Activated naive CD4-positive, alpha-beta T cell treated with Interleukin-2 at 50 U/mL for 16 hours (primary cell): ENCODE data around the gene OBI1.
"Not testable (repeated sequence)": the region's sequence is repeated elsewhere in the genome, so short reads cannot be mapped to it uniquely, and the experiment has no call there.

ENCODE experiments used
- DNase-seq: peaks from one replicate; pipeline ENCODE4 v3.0.0-alpha.2; 2020

Gene OBI1

DNA sequence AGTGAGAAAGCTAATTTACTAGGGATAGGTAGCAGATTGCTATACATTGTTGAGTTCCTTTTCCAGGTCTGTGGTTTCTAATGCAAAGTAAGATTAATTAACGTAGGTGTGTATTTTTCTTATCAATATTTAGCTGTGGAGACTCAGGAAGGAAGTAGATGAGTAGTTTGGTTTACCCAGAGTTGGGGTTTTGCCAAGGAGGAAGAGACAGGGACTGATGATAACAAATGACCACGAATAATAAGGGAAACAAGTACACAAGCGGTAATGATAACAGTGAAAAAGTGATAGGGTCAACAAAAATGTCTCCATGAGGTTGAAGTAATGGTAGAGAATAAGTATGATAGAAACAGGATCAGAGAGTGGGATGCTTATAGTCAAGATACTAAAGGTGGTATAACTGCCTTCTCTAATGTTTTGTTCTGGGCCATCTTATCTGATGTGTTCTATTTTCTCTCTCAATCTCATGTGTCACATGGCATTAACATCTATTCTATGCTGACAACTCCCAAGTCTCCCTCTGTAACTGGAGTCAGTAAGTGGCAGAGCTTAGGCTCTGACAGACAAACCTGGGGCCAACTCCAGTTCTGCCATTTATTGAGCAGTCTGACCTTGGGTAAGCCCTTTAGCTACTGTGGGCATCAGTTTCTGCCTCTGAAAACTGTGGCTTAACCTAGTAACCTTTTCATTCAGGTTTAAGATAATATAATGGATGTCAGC lies 8.8 kb downstream of the OBI1 start:
- DNase-seq, result no peak

DNA sequence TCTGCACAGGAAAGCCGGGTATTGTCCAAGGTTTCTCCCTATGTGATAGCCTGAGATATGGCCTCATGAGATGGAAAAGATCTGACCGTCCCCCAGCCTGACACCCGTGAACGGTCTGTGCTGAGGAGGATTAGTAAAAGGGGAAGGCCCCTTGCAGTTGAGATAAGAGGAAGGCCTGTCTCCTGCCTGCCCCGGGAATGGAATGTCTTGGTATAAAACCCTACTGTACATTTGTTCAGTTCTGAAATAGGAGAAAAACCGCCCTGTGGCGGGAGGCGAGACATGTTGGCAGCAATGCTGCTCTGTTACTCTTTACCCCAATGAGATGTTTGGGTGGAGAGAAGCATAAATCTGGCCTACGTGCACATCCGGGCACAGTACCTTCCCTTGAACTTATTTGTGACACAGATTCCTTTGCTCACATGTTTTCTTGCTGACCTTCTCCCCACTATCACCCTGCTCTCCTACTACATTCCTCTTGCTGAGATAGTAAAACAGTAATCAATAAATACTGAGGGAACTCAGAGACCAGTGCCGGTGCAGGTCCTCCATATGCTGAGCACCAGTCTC lies 11.8 kb downstream of the OBI1 start:
- DNase-seq, result not testable (repeated sequence)

DNA sequence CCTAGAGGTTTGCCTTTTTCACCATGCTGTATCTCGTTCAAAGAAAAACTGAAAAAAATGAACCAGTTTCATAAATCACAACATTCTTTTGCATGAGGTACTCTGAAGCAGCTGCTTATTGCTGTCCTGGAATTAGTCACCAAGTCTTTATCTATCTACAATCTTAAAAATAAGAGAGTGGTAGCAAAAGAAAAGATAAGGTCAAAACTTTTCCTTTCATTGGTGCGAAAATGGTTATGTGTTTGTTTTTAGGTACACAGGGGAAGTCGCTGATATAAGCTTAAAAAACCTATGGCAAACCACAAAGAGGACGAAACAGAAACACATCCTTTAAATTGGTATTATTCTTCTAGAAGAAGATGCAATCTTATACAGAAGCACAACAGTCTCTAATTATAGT lies 20.7 kb downstream of the OBI1 start:
- no peak for DNase-seq

DNA sequence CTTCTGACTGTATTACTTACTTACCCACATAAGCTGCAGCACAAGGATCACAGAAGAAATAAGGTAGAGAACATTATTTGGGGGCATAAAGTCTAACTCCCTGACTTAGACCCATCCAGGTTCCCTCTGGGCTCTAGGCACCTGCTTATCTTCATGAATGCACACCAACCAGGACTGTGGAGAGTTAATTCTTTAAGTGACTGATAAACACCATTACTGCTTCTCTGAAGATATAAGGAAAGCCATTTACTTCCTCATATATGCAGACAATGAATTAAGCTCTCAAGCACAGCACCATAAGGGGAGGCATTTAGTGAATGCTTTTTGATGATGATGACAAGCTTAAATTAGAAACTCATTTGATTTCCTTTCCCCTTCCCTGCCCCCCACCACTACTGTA lies 22.5 kb downstream of the OBI1 start:
- DNase-seq, result no peak

DNA sequence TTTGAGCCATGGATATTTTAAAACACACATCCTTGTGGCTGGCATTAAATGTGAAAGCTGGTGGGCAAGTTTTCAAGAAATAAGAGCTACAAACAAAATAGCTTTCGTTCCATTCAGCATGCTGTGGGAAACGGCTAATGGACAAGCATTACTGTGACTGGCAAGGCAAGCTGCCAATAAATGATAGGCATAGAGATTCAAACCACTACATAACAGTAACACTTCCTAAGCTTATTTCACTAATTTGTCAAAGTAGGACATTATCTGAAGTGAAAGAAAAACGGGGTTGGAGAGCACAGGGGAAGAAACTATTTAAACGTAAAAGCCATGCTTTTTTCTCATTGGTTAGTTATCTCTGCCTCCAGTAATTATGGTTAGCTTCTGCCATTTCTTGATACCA lies 26.0 kb downstream of the OBI1 start:
- no peak for DNase-seq

DNA sequence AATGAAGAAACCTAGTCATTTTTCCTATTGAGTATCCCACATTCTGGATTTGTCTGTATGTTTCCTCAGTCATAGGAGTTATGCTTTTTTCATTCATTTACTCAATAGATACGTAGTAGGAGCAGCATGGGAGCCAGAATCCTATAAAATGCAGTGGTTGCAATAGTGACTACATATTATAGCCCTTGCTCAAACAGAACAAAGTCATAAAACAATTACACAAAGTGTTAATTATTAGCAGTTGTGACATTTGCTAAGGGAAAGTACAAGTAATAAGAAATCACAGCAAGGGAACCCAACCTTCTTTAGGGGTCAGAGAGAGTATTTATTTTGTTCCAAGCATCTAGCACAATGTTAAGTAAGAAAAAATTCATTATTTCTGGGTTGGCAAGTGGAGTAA lies 27.9 kb downstream of the OBI1 start:
- no peak for DNase-seq

DNA sequence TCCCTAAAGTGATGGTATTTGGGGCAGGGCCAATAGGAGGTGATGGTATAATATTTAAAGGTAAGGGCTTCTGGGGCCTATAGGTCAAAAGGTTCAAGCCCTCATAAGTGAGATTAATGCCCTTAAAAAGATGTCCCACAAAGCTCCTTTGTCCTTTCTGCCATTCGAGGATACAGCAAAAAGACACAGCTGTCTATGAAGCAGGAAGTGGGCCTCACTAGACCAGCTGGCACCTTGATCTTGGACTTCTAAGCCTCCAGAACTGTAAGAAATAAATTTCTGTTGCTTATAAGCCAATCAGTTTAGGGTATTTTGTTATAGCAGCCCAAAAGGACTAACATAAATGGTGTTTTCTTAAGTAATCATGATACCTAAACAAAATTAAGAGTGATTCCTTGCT lies 28.4 kb downstream of the OBI1 start:
- DNase-seq, result no peak

DNA sequence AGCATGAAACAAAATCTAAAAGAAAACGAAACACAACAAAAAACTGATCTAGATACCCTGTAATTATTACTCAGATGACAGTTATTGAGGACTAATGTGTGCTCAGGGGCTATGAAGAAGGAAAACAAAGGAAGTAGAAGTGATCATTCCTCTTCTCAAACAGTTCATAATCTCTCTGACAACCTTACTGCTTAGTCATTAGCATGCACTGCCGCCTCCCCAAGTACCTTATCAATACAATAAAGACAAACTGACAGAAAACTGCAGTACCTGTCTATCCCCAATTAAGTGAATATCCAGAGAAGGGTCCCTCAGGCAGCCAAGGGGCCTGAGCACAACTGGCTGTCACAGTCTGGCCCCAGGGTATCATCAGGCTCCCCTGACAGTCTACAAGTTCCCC lies 33.6 kb downstream of the OBI1 start:
- no peak for DNase-seq

DNA sequence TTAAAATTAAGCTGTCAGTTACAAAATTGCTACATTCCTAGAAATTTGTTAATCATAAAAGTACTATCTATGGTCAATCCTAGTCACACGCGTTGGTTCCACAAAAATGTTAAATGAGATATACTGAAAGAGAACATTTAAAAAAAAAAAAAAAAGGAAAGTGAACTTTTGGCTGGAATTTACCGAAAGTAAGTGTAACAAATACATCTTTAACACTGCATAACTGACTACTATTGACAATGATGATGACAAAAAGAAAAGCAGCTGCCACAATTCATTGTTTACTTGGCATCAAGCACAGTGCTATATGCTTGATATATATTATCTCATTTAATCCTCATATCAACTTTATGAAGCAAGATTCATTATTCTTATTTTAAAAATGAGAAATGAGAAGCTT lies 35.8 kb downstream of the OBI1 start:
- no peak for DNase-seq

DNA sequence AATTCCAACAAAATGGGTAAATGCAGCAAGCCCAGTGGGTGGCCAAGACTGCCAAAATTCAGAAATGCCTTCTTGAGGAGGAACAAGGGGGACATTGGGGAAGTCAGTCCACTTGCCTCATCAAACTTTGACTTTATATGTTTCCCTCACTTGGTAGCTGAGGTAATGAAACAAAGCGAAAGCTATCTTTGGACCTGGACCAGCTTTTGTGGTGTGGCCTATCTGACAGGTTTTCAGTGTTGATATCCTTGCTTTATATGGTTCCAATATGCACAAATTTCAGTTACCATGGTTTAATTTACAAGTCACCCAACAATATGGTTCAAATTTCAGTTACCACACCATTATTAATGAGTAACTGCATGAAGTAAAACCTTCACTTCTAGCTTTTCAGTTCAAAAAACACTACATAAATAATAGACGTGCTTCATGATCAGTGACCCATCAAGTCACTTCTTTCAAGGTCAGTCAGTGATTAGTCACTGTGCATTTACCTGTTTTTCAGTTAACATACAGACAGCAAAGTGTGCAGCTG lies 38.0 kb downstream of the OBI1 start:
- no peak for DNase-seq

DNA sequence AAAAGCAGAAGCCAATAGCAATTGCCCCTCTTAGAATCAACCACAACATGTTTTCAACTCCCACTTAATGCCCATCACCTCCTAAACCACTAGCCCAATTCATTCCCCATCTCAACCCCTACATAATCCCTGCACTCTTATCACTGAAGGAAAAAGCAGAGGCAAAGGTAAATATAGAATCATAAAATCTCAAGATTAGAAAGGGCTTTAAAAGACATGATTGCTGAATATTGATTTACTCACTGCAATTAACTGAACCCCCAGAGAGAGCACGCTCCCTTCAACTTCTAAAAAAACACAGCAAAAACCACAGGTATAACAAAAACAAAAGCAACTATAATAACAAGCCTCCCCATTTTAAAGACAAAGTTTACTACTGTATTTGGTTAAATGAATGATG lies 40.5 kb downstream of the OBI1 start:
- DNase-seq, result no peak

DNA sequence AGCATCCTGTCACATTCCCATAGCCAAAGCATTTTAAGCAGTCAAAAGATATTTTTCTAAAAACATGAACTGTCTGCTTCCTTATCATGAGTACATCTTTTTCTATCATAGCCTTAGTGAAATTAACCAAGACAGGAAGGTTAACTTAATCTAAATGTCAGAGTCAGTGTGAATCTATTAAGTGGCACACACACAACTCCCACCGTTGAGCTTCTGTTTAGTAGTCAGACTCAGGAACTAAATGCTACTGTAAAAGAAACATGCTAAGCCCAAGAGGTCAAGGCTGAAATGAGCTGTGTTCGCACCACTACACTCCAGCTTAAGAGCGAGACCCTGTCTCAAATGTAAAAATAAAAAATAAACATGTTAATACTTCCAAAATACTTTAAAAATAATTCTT lies 47.9 kb downstream of the OBI1 start:
- no peak for DNase-seq

DNA sequence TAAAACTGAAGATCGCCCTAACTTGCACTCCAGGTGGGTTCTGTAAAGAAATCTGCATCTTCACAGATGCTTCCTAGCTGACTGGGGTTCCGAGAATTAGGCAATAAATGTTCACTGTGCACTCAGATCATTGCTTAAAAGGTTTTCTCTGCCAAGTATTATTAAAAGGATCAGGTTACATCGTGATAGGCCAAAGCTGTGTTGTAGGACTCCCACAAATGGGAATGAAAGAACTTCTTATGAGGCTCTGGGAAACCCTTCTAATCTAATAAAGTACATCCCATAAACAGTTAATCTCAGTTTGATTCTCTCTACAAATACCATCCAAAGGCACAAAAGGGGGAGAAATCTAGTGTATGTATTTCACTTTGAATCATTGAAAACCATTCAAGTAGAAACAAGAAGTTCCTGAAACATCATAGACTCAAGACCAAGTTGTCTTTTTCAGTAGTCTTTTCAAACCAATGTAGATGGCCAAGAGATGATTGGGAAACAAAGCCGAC lies 48.5 kb downstream of the OBI1 start:
- no peak for DNase-seq

DNA sequence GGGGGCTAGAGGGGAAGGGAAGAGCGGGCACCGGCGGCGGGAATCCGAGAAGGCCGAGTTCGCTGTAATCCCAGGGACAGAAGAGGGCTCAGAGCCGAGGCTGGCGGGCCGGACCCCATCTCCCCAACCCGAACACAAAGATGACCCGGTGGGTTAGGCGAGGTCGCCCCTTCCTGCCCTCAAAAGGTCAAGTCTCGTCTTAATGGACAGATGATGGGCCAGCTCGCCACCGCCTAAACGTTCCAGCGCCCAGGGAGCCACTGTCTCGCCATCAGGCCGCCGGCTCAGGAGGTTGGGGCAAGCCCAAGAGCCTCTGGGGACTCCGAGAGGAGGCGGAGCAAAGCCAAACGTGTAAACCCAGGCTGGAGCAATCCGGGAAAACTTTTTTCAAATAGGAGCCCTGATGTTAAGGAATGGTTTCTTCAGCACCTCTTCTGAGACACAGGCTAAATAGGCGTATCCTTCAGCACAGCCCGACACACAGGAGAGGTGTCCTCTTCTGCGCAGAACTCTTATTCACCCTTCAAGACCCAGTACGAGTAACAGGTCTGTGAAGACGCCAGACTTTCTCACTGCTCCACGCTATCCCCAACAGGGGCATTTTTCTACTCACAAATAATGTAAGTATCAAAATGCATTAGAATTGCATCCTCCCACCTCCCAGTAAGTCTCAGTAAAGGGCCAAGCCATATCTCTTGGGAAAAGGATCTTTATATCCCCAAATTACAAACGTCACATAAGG lies 49.3 kb downstream of the OBI1 start:
- DNase-seq, result no peak

DNA sequence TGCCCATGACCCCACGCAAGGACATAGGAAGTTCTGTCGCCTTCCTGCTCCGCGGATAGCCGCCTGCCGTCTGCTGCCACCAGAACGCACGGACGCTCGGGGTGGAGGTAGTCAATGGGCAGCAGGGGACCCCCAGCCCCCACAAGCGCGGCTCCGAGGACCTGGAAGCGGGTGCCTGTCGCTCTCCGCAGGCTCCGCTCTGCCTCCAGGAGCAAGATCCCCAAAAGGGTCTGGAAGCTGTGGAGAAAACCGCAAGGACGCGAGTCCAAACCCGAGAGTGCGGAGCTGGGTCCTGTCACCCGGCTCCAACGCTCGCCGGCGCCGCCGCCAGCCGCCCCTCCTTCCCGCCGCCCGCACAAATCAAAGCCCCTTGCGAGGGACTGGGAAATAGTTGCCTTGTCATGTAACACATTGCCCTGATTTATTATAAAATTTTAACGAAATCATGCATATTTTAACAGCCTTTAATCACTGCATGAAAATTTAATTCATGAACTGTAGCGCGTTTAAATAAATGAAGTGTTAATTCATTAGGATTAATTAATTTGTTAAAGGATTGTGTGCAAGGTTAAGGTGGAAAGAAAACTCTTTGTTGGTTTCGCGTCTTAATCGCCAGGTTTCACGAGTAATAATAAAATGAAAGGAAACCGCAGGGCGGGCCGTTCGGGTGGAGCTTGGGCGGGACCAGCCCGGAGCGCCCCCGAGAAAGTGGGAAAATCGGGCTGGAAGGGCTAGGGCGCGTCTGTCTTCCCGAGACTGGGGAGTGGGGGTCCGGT lies 50.1 kb downstream of the OBI1 start:
- DNase-seq, result no peak

DNA sequence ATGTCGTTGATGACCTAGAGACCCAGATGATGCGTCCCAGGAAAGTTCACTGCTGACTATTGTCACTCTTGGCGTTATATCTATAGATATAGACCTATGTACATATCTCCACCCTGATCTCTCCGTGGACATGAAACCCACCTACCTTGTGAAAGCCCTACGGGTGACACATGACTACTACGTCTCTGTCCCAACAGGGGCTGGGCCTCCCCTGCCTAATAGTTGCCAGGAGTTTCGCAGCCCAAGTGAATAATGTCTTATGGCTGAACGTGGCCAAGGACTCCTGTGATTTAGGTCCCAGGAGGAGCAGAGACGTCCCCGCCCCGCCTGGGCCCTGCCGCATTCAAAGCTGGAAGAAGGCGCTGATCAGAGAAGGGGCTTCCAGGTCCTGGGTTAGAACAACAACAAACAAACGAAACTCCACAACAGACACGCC lies 50.7 kb downstream of the OBI1 start:
- no peak for DNase-seq

DNA sequence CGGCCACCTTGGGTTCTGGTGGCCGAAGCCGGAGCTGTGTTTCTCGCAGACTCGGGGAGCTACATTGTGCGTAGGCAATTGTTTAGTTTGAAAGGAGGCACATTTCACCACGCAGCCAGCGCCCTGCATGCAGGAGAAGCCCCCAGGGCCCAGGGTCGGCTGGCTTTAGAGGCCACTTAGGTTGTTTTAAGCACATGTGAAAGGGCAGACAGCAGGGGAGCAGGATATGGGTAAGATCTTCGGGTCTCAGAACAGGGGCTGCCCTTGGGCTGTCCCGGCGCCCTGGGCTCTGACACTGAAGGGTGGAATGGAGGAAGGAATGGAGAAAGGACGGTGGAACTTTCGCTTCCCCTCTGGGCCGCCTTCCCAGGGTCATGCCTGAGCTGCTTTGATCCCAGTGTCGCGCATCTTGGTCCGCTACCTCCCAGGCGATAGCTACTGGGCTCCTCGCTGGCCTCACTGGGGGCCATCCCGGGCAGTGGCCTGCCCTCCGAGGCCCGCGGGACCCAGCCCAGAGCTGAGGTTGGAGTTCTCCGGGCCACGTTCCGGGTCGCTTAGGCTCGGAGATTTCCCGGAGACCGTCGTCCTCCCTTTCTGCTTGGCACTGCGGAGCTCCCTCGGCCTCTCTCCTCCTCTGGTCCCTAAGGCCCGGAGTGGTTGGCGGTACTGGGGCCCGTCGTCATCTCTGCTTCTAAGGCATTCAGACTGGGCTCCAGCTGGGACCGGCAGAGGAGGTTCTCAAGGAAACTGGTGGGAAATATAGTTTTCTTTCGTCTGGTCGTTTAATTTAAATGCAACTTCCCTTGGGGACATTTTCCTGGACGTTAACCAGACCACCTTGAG lies 51.3 kb downstream of the OBI1 start:
- DNase-seq, result no peak

DNA sequence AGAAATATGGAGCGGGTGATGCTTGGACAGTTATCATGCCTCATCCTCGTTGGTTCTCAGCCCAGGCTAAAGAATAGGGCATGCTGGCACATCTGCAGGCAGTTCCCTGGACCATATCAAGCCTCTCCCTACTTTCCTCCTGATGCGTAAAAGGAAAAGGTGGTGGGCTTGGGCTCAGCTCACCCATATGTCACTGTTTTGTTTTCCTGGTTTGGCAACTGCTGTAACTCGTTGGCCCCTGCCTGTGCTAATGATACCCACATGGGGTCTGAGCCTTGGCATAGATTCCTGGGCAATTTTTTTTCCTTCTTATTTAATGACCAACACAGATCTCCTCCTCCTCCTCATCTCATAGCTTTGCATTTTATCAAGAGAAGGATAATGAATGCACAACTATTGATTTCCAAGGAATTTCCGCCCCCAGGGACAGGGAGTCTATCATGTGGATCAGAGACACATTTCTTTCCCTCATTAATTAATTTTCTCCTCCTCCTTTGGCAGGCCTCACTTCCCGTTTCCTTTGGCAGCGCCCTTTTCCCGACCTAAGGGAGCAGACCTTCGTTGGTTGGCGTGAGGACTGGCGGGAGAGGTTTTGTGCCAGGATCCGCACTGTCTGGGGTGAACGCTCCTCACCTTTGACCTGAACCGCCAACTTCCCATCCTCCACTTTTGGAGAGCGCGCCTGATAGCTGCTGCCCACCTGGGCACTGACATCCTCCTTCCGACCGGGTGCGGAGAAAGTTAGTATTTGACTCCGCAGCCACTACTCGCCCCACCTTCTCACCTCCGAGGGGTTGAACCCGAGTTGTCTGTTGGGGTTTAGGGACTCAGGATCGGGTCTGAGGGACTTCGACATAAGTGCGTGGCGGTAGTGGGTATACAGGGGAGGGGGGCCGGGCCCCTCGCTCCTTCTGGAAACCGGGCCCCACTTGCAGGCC lies 52.2 kb downstream of the OBI1 start:
- DNase-seq, result no peak

DNA sequence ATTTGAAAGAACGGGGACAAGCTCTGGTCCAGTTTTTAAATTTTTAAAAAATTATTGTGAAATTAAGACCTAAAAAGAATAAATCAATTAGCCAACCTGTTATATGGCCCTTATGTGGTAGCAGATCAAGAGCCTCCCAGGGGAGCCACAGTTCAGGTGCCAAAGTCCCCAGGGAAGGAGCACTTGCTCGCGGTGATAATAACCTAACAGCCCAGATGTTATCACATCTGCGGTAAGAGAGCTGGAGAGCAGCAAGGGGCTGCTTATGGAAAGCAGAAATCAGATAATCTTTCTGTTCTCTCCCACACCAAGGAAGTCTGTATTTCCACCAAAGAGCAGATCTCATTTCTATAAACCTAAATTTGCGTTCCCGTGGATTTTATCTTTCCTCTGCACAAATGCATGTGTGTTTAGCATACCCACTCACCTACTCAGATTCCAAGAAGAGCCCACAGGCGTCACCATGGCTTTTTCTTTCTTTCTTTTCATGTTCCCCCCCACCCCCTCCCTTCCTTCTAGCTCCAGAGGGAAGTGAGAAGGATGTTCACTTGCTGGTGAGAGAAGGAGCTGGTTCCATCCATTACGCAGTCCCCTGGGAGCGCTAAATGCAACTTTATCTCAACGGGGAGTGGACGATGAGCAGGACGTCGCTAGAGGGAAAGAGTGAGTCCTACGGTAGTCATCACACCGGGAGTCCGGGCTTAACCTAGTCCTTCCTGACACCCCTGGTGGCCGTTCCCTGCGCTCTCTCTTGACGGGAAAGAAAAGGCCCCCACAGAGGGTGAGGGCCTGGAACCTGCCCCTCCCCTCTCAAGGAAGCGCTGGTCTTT lies 54.0 kb downstream of the OBI1 start:
- no peak for DNase-seq
